HepG2 (cell line): ENCODE data around the gene SAMD4A. TPM values are rescaled to one million over a fixed set of nuclear protein-coding genes. Genes with fewer than 3 reads are reported as not detected.

Experiments used
- ATAC-seq: fragments of 200-7000 bp; cut with Tn5 transposase; 3 replicates; pipeline ENCODE4 v1.9.1; 2020; ENCODE audit warnings: mild to moderate bottlenecking, moderate library complexity
- BruUV-seq: library from RNA; stranded (reverse); fragments of 400-500 nt; replicated peaks from 2 replicates; lab custom pipeline; 2021; lab: Mats Ljungman, UMichigan
- CTCF ChIA-PET: fragments of 300-600 bp; formaldehyde crosslinking; extraction: SDS; loops from one replicate; lab custom pipeline; 2021; ENCODE audit warnings: low total read pairs, inconsistent platforms, low intra/inter-chr PET ratio; lab: Yijun Ruan, JAX
- POLR2A ChIA-PET: fragments of 350-600 bp; sonication (Branson Sonifier 250); formaldehyde crosslinking; loops from one replicate; lab custom pipeline; 2020; ENCODE audit warnings: antibody characterized with exemption, inconsistent platforms; lab: Yijun Ruan, JAX
- DNase-seq: peaks from one replicate; pipeline ENCODE4 v3.0.0-alpha.2; 2015; ENCODE audit warnings: low spot score
- FAIRE-seq: peaks from 3 replicates; lab custom pipeline; 2011; peaks lifted over from hg19 to GRCh38; lab: Jason Lieb, UNC
- H2AFZ ChIP-seq: one replicate; pipeline ENCODE4 v1.6.1; 2011; ENCODE audit warnings: low read length, inconsistent platforms
- H3K27ac ChIP-seq: fragments of 300-600 bp; 3 replicates; pipeline ENCODE4 v1.8.0; 2011; ENCODE audit warnings: mixed run types, mild to moderate bottlenecking, mixed read lengths, low read length, inconsistent platforms; ENCODE audit not compliant: insufficient read depth; ENCODE audit errors: extremely low read length
- H3K27me3 ChIP-seq, 2 experiments: fragments of 200-600 bp in 1 of 2; 2 replicates in 1 of 2; 3 replicates in 1 of 2; pipeline versions ENCODE4 v1.6.0 to v1.8.0; 2011; ENCODE audit warnings: low read length in 2 of 2, mild to moderate bottlenecking in 2 of 2, moderate library complexity in 2 of 2, inconsistent platforms in 1 of 2; ENCODE audit not compliant: insufficient read depth in 2 of 2, control insufficient read depth in 1 of 2
- H3K36me3 ChIP-seq, 2 experiments: fragments of 200-600 bp in 1 of 2; replicated peaks in 1 of 2; 2 replicates in 1 of 2; 3 replicates in 1 of 2; pipeline versions ENCODE4 v1.5.1 to v1.8.0; 2011; ENCODE audit warnings: low read length in 2 of 2, inconsistent platforms in 1 of 2; ENCODE audit not compliant: insufficient read depth in 2 of 2, control insufficient read depth in 1 of 2
- H3K4me1 ChIP-seq: 2 replicates; pipeline ENCODE4 v1.5.1; 2012; ENCODE audit warnings: low read length, inconsistent platforms; ENCODE audit not compliant: insufficient read depth
- H3K4me2 ChIP-seq: 2 replicates; pipeline ENCODE4 v1.6.0; 2011; ENCODE audit warnings: low read depth, low read length, inconsistent platforms
- H3K4me3 ChIP-seq, 3 experiments: fragments of 200-600 bp in 1 of 3; sonication (generic), shearing (Covaris generic) in 1 of 3; replicated peaks in 1 of 3; 2 replicates each; pipeline ENCODE4 v1.5.1; 2011 to 2016; ENCODE audit warnings: low read length in 3 of 3, inconsistent platforms in 2 of 3, low read depth in 2 of 3, mild to moderate bottlenecking in 2 of 3, control low read depth in 1 of 3, mixed read lengths in 1 of 3; ENCODE audit not compliant: insufficient read depth in 1 of 3
- H3K79me2 ChIP-seq: one replicate; pipeline ENCODE4 v1.6.1; 2011; ENCODE audit warnings: low read length, inconsistent platforms; ENCODE audit not compliant: insufficient read depth
- H3K9ac ChIP-seq: 2 replicates; pipeline ENCODE4 v1.6.0; 2011; ENCODE audit warnings: mild to moderate bottlenecking, low read depth, low read length, inconsistent platforms; ENCODE audit not compliant: insufficient read depth
- H3K9me3 ChIP-seq: 2 replicates; pipeline ENCODE4 v1.5.1; 2012; ENCODE audit warnings: mild to moderate bottlenecking, low read length
- H4K20me1 ChIP-seq: 2 replicates; pipeline ENCODE4 v1.6.0; 2011; ENCODE audit warnings: inconsistent platforms, mild to moderate bottlenecking, low read length, moderate library complexity; ENCODE audit not compliant: insufficient read depth
- FIP1L1 ChIP-seq: fragments of 200-400 bp; formaldehyde crosslinking; IDR thresholded peaks from 2 replicates; pipeline ENCODE4 v1.6.1; 2018; ENCODE audit warnings: low read depth, mild to moderate bottlenecking, low read length, moderate library complexity, borderline replicate concordance; ENCODE audit not compliant: insufficient read depth
- FUBP1 ChIP-seq: sonication (generic); formaldehyde crosslinking; IDR thresholded peaks from 2 replicates; pipeline ENCODE4 v1.5.1; 2020; ENCODE audit warnings: missing genetic modification reagents, mild to moderate bottlenecking, borderline replicate concordance
- HCFC1 ChIP-seq: fragments of 150-350 bp; IDR thresholded peaks from 2 replicates; pipeline ENCODE4 v1.6.1; 2014; ENCODE audit warnings: low read depth, low read length
- HOXA3 ChIP-seq: sonication (generic); formaldehyde crosslinking; IDR thresholded peaks from 2 replicates; pipeline ENCODE4 v1.5.0; 2020; ENCODE audit warnings: missing genetic modification reagents
- IKZF4 ChIP-seq: sonication (generic); formaldehyde crosslinking; IDR thresholded peaks from 2 replicates; pipeline ENCODE4 v1.5.1; 2020; ENCODE audit warnings: borderline replicate concordance, mild to moderate bottlenecking, low read depth, missing genetic modification reagents; ENCODE audit errors: not compliant biosample characterization
- LCORL ChIP-seq, 2 experiments: fragments of 450-650 bp in 1 of 2; sonication (generic) in 1 of 2; formaldehyde crosslinking in 1 of 2; IDR thresholded peaks; 2 replicates each; pipeline versions ENCODE4 v1.5.0 to v1.6.1; 2017 to 2020; ENCODE audit warnings: antibody characterized with exemption in 1 of 2, missing genetic modification reagents in 1 of 2
- MXD3 ChIP-seq: IDR thresholded peaks from 2 replicates; pipeline ENCODE4 v1.6.1; 2016; ENCODE audit warnings: mild to moderate bottlenecking, missing biosample characterization, missing genetic modification reagents
- NFRKB ChIP-seq: fragments of 450-650 bp; IDR thresholded peaks from 2 replicates; pipeline ENCODE4 v1.6.1; 2017
- PHF5A ChIP-seq: IDR thresholded peaks from one replicate; pipeline ENCODE4 v1.6.1; 2018; ENCODE audit warnings: low read depth, missing genetic modification reagents; ENCODE audit not compliant: unreplicated experiment
- RFXANK ChIP-seq: IDR thresholded peaks from 2 replicates; pipeline ENCODE4 v1.6.1; 2016
- SIX4 ChIP-seq: sonication (generic); formaldehyde crosslinking; IDR thresholded peaks from 2 replicates; pipeline ENCODE4 v1.4.0; 2020; ENCODE audit warnings: missing genetic modification reagents
- ZBTB37 ChIP-seq: sonication (generic); formaldehyde crosslinking; IDR thresholded peaks from 2 replicates; pipeline ENCODE4 v1.4.0; 2020; ENCODE audit warnings: mild to moderate bottlenecking, missing genetic modification reagents
- ZFP37 ChIP-seq: sonication (generic); formaldehyde crosslinking; IDR thresholded peaks from 2 replicates; pipeline ENCODE4 v1.4.0; 2020; ENCODE audit warnings: missing genetic modification reagents, borderline replicate concordance
- ZNF101 ChIP-seq: sonication (generic); formaldehyde crosslinking; IDR thresholded peaks from 2 replicates; pipeline ENCODE4 v1.4.0; 2020; ENCODE audit warnings: mild to moderate bottlenecking, low read depth, missing genetic modification reagents, borderline replicate concordance
- ZNF552 ChIP-seq: sonication (generic); formaldehyde crosslinking; IDR thresholded peaks from 2 replicates; pipeline ENCODE4 v1.9.0; 2022; ENCODE audit warnings: missing genetic modification reagents, mild to moderate bottlenecking, borderline replicate concordance
- WGBS: methylation state at CpG from one replicate; pipeline ENCODE4 v1.1.6; 2017; ENCODE audit warnings: low lambda C conversion rate; 5-methylcytosine and 5-hydroxymethylcytosine counted together
- in situ Hi-C: cut with HindIII; loops from 2 replicates; pipeline ENCODE4 v1.10.0; 2017; ENCODE audit warnings: low pct_unique_long_range_greater_than_20kb; ENCODE audit not compliant: extremely low pct_ligation_motif_present
- intact Hi-C: fragments of 100-400 bp; cut with micrococcal nuclease; formaldehyde crosslinking; loops from one replicate; pipeline ENCODE4 v1.10.0; 2022; ENCODE audit not compliant: unreplicated experiment
- polyA plus RNA-seq, 8 experiments: library from polyadenylated mRNA; depleted of rRNA in 3 of 8; stranded (reverse) in 7 of 8; unstranded in 1 of 8; fragments of >200 nt; fragmentation: Illumina TruSeq in 4 of 8; extraction: Trizol in 4 of 8; gene quantifications; 2 replicates each; pipeline versions ENCODE4 v1.2.1 to v1.2.3, GENCODE V29; 2011 to 2016; ENCODE audit warnings: low read depth in 4 of 8, missing spikeins in 1 of 8, mixed read lengths in 1 of 8; ENCODE audit not compliant: insufficient read depth in 1 of 8
- total RNA-seq, 5 experiments: library from RNA; depleted of rRNA; stranded (reverse); fragments of >200 nt; fragmentation: Illumina TruSeq; extraction: Trizol; gene quantifications; 2 replicates each; pipeline ENCODE4 v1.2.3, GENCODE V29; 2016; ENCODE audit warnings: low read depth in 1 of 5

The SAMD4A gene
- total and polyA plus RNA-seq, 2 of the 13 experiments (the other 11 are each of a cell fraction or from before 2014, with no cell fraction given): 11.8 to 13.0 TPM

- TF ChIP-seq ZBTB37 (CRISPR knock-in tag): no peak
- TF ChIP-seq ZFP37 (CRISPR knock-in tag): no peak
Measured at GRCh38 chr14:54591866-54592265, 24.9 kb downstream of the SAMD4A start (continued).

- DNase-seq (no peak), ATAC-seq (no peak), FAIRE-seq (no peak)
- H3K9me3 ChIP-seq: no peaks in the 10 kb centered on the region
- H3K4me3 ChIP-seq: no peak overlapping the region
- H3K27me3 ChIP-seq: no peaks in the 10 kb centered on the region
- peaks cover 8% of the 10 kb centered on the region; the same call in 1 of the 2 replicates for H3K4me1 ChIP-seq
- peaks cover 68% of the 10 kb centered on the region for H3K79me2 ChIP-seq
- H3K36me3 ChIP-seq: peaks cover 8 to 19% of the 10 kb centered on the region in 2 experiments
- peaks cover 20% of the 10 kb centered on the region; the same call in 1 of the 2 replicates for H4K20me1 ChIP-seq
- BruUV-seq: no TSS peak
- TF ChIP-seq HCFC1 (no peak), FUBP1 (no peak), FIP1L1 (no peak), MXD3 (CRISPR knock-in tag) (no peak), IKZF4 (no peak), LCORL (IDR thresholded peaks at IDR 0.05) (no peak), LCORL (CRISPR knock-in tag; IDR thresholded peaks at IDR 0.05) (no peak), RFXANK (CRISPR knock-in tag) (no peak), SIX4 (CRISPR knock-in tag) (no peak), ZNF101 (CRISPR knock-in tag) (no peak), NFRKB (no peak), ZNF552 (CRISPR knock-in tag) (no peak), HOXA3 (no peak), PHF5A (CRISPR knock-in tag) (no peak)
- in situ Hi-C loops: no loop called here
- no peak overlapping the region for H3K9ac ChIP-seq
- H3K4me2 ChIP-seq: no peak overlapping the region
- no peak overlapping the region for H3K27ac ChIP-seq
- no peak overlapping the region for H2AFZ ChIP-seq
- CTCF ChIA-PET: no interaction called here
- POLR2A ChIA-PET: no interaction called here
- 100% methylated on average over 1 of the region's 1 CpG for WGBS
- intact Hi-C loops: no loop called here
Measured at GRCh38 chr14:54593860-54594259, 26.9 kb downstream of the SAMD4A start.
